Activated naive CD4-positive, alpha-beta T cell treated with Interleukin-2 at 50 U/mL for 16 hours (primary cell): ENCODE measurements around the gene SMPD3.

ENCODE experiments used
- DNase-seq: peaks from one replicate; pipeline ENCODE4 v3.0.0-alpha.2; 2020

Gene SMPD3

DNA sequence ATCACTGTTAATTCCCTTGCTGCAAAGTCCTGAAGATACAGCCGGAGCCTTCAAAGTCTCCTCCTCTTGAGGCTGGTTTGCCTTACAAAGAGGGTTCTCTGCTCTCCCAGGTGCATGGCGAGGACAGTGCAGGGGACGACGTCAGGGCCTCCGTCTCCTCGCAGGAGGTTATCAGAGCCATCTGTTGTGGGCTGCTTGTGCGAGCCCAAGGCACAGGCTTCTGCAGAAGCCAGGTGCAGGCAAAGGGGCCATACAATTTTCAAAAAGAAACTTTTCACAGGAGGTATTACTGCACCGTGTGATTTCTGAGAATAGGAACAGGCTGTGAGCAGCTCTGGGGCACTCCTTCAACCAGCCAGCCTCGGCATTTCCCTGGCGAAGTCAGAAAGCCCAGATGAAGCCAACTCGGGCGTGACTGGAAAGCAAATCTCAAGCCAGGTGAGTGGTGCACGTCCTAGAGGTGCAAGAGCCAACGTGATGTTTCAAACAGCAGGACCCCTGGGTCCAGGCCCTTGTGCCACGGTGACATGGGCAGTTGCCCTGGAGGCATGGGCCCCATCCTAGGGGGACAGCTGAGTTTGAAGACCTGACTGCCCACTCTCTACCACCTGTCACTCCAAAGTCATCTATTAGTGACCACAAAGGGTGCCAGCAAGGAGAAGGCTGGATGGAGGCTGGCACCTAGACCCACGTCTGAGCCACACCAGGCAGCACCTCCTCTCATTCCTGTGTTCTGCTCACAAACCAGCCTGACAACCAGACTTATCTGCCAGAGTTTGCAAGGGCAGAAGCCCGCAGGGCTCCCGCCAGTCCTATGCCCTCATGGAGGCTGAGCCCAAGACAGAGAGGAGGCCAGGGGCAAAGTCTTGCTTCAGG is 68.6 kb downstream of the SMPD3 start:
- no peak for DNase-seq

DNA sequence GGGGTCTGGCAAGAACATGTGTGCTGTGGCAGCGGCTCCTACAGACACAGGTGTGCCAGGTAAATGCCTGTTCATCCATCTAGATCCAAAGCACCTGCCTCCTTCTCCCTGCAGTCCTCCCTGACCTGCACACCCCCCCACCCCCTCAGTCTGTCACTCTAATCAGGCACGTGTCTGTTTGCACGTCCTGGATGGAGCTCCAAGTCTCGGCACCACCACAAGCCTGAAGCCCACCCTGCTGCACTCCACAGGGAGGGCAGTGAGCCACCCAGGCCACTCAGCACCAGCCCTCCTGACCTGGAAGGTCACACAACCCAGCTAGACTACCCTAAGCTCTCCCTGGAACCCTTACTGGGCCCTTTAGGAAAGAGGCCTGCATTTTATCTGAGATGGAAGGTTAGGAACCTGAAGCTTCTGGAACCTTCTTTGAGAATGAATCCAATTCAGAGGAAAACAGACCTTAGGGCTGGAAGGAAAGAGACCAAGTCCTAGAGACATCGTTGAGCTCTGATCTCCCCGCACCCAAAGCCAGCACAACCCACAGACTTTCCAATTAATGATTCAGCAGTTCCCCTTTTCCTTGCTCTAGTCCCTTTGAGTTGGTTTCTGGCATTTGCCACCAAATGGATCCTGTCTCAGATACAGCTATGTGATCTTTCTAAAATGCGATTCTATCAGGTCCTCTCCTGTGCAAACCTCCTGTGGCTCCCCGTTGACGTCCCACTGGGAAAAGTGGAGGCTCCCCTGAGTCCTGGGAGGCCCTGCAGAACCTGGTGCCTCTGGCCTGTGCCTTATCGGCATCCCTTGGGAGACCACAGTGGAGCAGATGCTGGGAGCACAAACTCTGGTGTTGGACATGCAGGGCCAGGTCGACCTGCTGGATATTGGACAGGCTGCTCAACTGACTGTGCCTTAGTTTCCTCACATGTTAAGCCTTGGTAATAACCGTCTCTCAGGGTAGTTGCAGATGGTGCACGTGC is 69.6 kb downstream of the SMPD3 start:
- DNase-seq: no peak

GRCh38 chr16:68377667-68378393 is 70.5 kb downstream of the SMPD3 start:
- no peak for DNase-seq

- no peak for DNase-seq
Measured at GRCh38 chr16:68377221-68377620, 71.1 kb downstream of the SMPD3 start.

DNA sequence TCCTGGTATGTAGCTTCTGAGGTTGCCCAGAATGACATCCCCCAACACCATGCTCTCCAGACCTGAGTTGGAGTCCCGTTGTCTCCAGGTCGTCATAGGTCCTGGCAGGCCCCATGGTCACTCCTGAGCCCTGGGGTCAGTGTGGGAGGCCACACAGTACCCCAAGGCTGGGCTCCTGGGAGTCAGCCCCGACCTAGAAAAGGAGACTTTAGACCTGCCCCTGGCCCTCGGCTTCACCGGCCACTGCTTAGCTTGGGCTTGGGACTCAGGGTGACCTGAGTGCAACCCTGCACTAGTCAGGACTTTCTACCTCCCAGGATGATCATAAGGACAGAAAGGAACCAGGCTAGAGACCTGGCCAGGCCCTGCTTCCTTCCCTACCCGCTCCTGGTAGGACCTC is 71.7 kb downstream of the SMPD3 start:
- no peak for DNase-seq

GRCh38 chr16:68375801-68376536 is 72.3 kb downstream of the SMPD3 start:
- DNase-seq: no peak

GRCh38 chr16:68374961-68375660 is 73.2 kb downstream of the SMPD3 start:
- no peak for DNase-seq

GRCh38 chr16:68374246-68374805 is 74.0 kb downstream of the SMPD3 start:
- no peak for DNase-seq

DNA sequence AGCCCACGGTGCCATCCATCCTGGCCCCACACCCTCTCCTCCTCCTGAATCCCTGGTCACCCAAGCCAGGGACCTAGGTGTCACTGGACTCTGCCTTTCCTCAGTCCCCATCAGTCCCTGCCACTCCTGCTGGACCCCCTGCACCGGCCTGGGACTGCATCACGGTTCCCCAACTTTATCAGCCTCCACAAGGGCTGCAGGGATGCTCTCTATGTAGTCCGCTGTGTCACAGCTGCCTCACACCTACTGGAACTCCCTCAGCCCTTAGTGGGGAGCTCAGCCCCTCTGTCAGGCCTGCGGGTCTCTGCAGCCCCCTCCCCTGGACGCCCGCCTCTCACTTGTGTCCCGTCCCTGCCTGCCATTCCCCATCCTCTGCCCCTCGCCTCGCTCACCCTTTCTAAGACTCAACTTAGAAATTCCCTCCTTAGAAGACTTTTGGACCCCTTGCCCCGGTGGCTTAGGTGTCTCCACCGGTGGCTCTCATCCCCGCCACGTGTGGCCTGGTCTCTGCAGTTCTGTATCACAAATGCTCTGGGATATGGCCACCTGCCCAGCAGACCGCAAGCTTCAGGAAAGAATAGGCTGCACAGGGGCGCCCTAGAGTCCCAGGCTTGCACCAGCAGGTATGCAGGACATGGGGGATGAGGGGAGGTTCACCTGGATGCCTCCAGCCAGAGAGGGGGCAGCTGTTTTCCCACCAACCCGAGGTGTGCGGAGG is 74.6 kb downstream of the SMPD3 start:
- no peak for DNase-seq

DNA sequence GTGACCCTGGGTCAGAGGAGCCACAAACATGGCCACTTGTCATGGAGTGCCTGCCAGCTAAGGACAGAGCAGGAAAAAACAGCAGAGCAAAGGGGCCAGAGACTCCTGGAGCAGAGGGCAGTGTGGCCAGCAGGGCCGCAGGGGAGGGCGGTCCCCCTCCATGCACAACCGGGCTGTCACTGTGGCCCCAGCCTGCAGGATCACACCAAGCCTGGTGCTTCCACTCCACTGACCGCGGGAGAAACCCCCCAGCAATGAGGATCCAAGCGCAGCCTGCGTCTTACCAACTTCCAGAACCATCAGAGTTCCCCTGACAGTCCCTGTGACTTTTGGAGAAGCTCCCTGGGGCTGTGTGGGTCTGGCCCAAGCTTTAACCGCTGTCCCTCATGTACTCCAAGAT is 75.5 kb downstream of the SMPD3 start:
- DNase-seq: no peak

DNA sequence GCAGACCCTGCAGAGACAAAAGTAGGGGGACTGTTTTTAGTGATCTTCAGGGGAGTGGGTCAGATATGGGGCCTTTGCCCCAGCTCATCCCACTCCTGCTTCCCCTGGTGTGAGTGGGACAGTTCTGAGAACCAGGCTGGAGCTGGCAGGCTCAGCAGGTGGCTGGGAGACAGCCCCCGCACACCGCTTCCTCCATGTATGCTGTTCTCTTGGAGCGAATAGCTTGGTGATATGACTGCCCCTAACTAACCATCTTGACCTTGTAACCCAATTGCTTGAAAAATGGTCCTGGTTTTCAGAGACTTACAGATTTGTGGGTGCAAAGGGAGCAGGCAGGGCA is 76.0 kb downstream of the SMPD3 start:
- DNase-seq: no peak

- DNase-seq: no peak
Measured at GRCh38 chr16:68371706-68372380, 76.5 kb downstream of the SMPD3 start.

DNA sequence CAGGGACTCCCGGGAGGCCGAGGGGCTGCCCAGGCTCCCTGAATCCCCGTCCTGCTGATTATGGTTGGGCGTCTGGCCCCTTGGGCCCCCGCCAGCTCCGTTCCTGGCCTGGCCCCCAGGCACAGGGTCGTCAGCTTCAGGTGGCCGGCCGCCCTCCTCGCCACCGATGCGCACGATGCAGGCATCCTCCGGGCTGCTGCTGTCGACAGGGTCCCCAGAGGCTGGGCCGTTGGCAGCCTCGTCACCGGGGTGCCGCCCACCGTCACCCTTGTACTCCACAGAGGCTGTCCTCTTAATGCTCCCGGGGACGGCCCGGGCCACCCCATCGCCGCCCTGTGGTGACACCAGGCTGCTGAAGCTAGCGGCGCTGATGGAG is 77.0 kb downstream of the SMPD3 start:
- DNase-seq: no peak

- peak; percentile 15 for DNase-seq
Measured at GRCh38 chr16:68370581-68371275, 77.6 kb downstream of the SMPD3 start.

DNA sequence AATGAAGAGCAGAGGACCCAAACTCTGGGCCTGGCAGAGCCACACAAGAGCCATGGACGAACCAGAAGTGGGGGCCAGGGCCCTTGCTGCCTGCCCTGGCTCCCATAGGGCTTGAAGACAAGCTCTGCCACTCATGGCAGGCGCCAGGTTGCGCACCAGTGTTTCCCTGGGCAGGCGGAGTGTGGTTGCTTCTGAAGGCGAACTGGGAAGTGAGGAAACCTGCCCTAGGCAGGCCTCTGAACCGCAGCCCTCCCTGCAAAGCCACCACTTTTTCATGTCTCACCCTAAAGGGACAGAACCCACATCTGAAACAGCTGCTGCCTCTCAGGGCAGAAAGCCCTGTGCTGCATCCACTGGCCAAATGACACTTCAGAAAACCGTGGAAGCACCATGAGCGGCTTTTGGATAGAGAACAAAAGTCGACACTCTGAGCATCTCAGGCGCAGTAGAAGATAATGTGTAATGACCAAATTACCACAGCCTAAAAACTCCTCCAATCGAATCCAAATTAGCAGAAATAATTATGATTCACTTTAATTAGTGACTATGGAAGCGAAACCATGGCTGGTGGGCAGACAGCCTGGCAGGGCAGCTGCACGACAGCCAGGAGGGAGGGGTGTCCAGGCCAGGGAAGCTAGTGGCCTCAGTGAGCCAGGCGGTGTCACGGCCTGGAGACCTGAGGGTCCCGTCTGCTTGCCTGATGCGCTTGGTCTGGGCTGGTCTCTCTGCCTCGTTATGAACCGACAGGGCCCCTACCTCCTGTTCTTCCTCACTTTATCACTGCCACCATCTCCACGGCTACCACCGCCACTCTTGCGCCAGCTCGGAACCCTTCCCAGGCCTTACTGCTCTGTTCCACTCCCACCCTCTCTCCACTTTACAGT is 78.4 kb downstream of the SMPD3 start:
- DNase-seq: peak; percentile 35

- DNase-seq: no peak
Measured at GRCh38 chr16:68369168-68369567, 79.1 kb downstream of the SMPD3 start.

GRCh38 chr16:68368301-68368888 is 79.9 kb downstream of the SMPD3 start:
- DNase-seq: no peak

DNA sequence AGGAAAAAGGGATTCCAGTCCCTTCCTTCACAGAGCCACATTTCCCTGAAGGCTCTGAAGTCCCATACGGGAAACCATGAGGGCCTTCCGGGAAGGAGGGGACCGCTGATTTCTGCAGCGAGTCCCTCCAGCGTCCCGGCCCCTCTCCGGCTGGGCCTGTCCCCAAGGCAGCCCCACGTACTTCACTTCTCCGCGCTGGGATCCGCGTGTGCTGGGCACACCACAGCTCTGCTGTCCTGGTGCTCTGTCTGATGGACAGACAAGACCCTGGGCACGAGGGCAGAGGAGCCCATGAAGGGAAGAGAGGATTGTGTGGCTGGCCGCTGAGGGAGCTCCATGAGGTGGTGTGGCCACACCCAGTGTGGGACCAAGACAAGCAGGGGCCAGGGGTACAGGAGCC is 80.4 kb downstream of the SMPD3 start:
- DNase-seq: no peak
